H7 (cell line): Measurements from ENCODE around the gene HMCES. TPM values are rescaled to one million over a fixed set of nuclear protein-coding genes. Genes with fewer than 3 reads are reported as not detected.
"Not testable (repeated sequence)": the region's sequence is repeated elsewhere in the genome, so short reads cannot be mapped to it uniquely, and the experiment has no call there.

Source experiments
- DNase-seq: peaks from one replicate; pipeline ENCODE4 v3.0.0; 2012
- H3K27me3 ChIP-seq: 2 replicates; pipeline ENCODE4 v1.6.0; 2011; ENCODE audit warnings: mild to moderate bottlenecking, low read length; ENCODE audit not compliant: control insufficient read depth, insufficient read depth
- H3K36me3 ChIP-seq: replicated peaks from 2 replicates; pipeline ENCODE4 v1.5.1; 2011; ENCODE audit warnings: low read length; ENCODE audit not compliant: control insufficient read depth, insufficient read depth
- H3K4me3 ChIP-seq: 2 replicates; pipeline ENCODE4 v1.5.1; 2011; ENCODE audit warnings: low read depth, mild to moderate bottlenecking, control low read depth, low read length, moderate library complexity; ENCODE audit not compliant: insufficient read depth
- total RNA-seq: library from RNA; depleted of rRNA; stranded (reverse); fragments of >200 nt; shearing (Covaris generic); gene quantifications from 2 replicates; pipeline ENCODE4 v1.2.3, GENCODE V29; 2014

HMCES gene
- total RNA-seq, 1 experiment from 2014 or later = 28.1 TPM

- H3K36me3 ChIP-seq = peaks cover 16% of the 10 kb centered on the region
- no peaks in the 10 kb centered on the region for H3K27me3 ChIP-seq
- peak overlapping the region; percentile 94 for H3K4me3 ChIP-seq
- no peak for DNase-seq
Measured at GRCh38 chr3:129248286-129248979, 30.2 kb upstream of the HMCES start.

- H3K36me3 ChIP-seq = peaks cover 22% of the 10 kb centered on the region
- DNase-seq = peak; percentile 98
- no peaks in the 10 kb centered on the region for H3K27me3 ChIP-seq
- peak within 1 kb of the TSS; percentile 94 for H3K4me3 ChIP-seq
Measured at GRCh38 chr3:129249284-129250065, 29.2 kb upstream of the HMCES start, which contains the start of gene COPG1. Gene COPG1, plus strand, starts transcription at chr3:129249606. Its CDS starts 104 bp downstream, at chr3:129249710.

GRCh38 chr3:129252748-129253147 lies 25.9 kb upstream of the HMCES start:
- Histone ChIP-seq H3K4me3 (no peak overlapping the region), H3K27me3 (no peaks in the 10 kb centered on the region), H3K36me3 (peaks cover 50% of the 10 kb centered on the region)
- no peak for DNase-seq

GRCh38 chr3:129254536-129255230 lies 24.0 kb upstream of the HMCES start:
- DNase-seq = no peak
- Histone ChIP-seq H3K27me3 (no peaks in the 10 kb centered on the region), H3K36me3 (peaks cover 61% of the 10 kb centered on the region), H3K4me3 (no peak overlapping the region)

- Histone ChIP-seq H3K4me3 (no peak overlapping the region), H3K36me3 (peaks cover 77% of the 10 kb centered on the region), H3K27me3 (no peaks in the 10 kb centered on the region)
- no peak for DNase-seq
Measured at GRCh38 chr3:129256270-129256669, 22.4 kb upstream of the HMCES start.

- Histone ChIP-seq H3K4me3 (no peak overlapping the region), H3K36me3 (peaks cover 75% of the 10 kb centered on the region), H3K27me3 (no peaks in the 10 kb centered on the region)
- DNase-seq = no peak
Measured at GRCh38 chr3:129257609-129258008, 21.1 kb upstream of the HMCES start.

GRCh38 chr3:129259612-129260477 lies 18.8 kb upstream of the HMCES start:
- Histone ChIP-seq H3K4me3 (no peak overlapping the region), H3K36me3 (peaks cover 72% of the 10 kb centered on the region), H3K27me3 (no peaks in the 10 kb centered on the region)
- DNase-seq = no peak

- DNase-seq = no peak
- Histone ChIP-seq H3K36me3 (peaks cover 73% of the 10 kb centered on the region), H3K27me3 (no peaks in the 10 kb centered on the region), H3K4me3 (no peak overlapping the region)
Measured at GRCh38 chr3:129260606-129261005, 18.1 kb upstream of the HMCES start.

GRCh38 chr3:129261894-129262293 lies 16.8 kb upstream of the HMCES start:
- Histone ChIP-seq H3K27me3 (no peaks in the 10 kb centered on the region), H3K4me3 (no peak overlapping the region), H3K36me3 (peaks cover 69% of the 10 kb centered on the region)
- no peak for DNase-seq

GRCh38 chr3:129263161-129263910 lies 15.3 kb upstream of the HMCES start:
- H3K36me3 ChIP-seq = peaks cover 65% of the 10 kb centered on the region
- H3K27me3 ChIP-seq = no peaks in the 10 kb centered on the region
- H3K4me3 ChIP-seq = no peak overlapping the region
- no peak for DNase-seq

GRCh38 chr3:129264994-129265393 lies 13.7 kb upstream of the HMCES start:
- not testable (repeated sequence) for H3K27me3 ChIP-seq, DNase-seq, H3K4me3 ChIP-seq
- H3K36me3 ChIP-seq = peaks cover 69% of the 10 kb centered on the region

GRCh38 chr3:129266651-129267050 lies 12.0 kb upstream of the HMCES start:
- H3K36me3 ChIP-seq = peaks cover 63% of the 10 kb centered on the region
- H3K4me3 ChIP-seq = no peak overlapping the region
- DNase-seq = no peak
- H3K27me3 ChIP-seq = no peaks in the 10 kb centered on the region

GRCh38 chr3:129268396-129268795 lies 10.3 kb upstream of the HMCES start:
- peaks cover 68% of the 10 kb centered on the region for H3K36me3 ChIP-seq
- DNase-seq = no peak
- H3K27me3 ChIP-seq = no peaks in the 10 kb centered on the region
- H3K4me3 ChIP-seq = no peak overlapping the region
